Dedifferentiated amniotic fluid mesenchymal stem cell (primary cell): ENCODE data around the gene CCL20.
"Not testable (repeated sequence)": the region's sequence is repeated elsewhere in the genome, so short reads cannot be mapped to it uniquely, and the experiment has no call there.

ENCODE experiments used
- DNase-seq: peaks from one replicate; pipeline ENCODE4 v3.0.0-alpha.2; 2016; ENCODE audit errors: extremely low spot score

Gene CCL20, protein sequence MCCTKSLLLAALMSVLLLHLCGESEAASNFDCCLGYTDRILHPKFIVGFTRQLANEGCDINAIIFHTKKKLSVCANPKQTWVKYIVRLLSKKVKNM

DNA sequence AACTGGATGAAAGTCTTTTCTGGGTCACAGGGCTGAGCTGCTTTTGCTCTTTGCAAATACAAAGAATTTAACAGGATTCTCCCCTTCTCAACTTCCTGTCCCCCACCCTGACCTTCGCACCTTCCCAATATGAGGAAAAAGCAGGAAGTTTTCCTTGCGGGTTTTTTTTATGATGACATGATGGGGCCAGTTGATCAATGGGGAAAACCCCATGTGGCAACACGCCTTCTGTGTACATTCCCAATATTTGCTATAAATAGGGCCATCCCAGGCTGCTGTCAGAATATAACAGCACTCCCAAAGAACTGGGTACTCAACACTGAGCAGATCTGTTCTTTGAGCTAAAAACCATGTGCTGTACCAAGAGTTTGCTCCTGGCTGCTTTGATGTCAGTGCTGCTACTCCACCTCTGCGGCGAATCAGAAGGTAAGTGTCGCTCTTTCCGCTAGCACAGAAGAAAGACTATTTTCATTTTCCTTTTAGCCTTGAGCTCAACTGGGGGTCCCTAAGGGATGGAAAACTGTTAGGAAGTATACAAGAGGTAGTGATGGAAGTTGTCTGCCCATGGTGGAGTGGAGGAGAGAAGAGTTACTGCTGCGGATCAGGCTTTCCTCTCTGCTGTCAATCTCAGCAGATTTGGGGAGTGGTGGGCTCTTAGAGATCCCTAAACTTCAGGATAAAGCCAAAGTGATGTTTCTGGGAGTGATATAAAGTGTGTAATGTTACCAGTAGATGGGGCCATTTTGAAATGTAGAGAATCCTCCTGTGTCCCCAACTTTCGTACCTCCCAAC, at the start of gene CCL20:
TSS of gene CCL20 (plus strand) at position 281 of the 792 bp plus-strand sequence. CDS start at position 351, 70 bp downstream.
- DNase-seq = no peak

DNA sequence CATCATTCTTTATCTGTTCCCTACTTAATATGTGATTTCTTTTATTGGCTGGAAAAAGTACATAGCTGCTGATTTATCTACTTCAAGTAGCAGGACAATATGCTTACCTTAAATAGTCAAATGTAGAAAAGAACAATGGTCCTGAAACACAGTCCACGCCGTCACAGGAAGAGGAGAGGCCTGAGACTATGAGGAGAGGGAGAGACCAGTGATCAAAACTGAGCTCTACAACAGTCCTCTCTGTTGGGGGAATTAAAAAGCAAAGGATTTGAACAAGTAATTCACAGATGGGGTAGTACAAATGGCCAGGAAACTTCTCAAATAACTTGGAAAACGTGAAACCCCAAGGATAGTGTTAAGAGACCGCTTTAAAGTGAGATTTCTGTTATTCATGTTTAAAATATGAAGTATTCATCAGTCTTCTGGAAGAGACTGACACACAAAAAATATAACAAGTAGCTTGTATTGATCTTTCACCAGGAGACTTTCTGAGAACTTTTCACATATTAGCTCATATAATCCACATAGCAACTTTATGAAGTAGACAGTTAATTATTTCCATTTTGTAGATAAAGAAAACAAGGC, 47.8 kb upstream of the CCL20 start:
- DNase-seq = no peak

GRCh38 chr2:227766373-227766883, 47.2 kb upstream of the CCL20 start:
- peak; percentile 67 for DNase-seq

DNA sequence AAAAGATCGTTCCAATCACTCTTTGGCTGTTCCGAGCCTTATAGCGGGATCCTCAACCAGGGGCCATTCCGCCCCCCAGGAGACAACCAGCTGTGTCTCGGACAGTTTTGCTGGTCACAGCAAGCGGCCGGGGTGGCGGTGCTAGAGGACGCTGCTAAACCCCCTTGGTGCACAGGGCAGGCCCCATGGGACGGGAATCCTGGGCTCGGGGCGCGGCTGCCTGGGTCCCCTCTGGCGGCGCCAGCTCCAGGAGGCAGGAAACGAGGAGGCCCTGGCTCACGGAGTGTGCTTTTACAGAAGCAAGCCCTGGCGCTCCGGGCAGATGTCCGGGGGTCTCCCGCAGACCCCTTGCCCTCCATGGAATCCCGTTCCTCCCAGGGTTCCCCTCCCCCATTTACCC, 45.8 kb upstream of the CCL20 start:
- DNase-seq = no peak

DNA sequence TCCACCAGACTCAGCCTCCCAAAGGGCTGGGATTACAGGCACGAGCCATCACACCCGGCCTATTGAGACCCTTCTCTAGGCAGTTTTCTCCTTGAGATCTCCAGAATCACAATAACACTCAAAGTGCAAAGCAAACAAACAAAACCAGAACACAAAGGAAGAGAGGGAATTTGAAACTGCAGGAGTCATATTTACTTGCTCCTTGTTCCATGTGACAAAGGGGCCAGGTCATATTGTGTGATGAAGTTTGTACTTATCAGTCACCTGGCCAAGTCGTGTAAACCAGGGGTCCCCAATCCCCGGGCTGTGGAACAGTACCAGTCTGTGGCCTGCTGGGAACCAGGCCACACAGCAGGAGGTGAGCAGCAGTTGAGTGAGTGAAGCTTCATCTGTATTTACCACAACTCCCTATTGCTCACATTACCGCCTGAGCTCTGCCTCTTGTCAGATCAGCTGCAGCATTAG, 41.4 kb upstream of the CCL20 start:
- no peak for DNase-seq

DNA sequence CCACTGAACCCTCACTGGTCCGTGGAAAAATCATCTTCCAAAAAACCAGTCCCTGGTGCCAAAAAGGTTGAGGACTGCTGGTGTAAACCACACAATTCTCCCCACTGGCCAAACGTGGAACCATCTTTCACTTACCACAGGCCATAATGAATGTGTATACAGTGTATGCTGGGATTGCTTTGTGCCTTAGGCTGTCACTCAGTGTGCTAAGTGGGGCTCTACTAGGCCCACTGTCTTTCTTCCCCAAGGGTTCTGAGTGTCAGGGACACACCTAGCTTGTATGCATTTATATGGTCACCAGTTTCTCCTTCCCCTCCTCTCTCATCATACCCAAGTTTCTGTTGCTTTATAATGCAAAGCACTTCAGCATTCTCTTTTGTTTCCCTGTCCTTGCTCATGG, 40.7 kb upstream of the CCL20 start:
- no peak for DNase-seq

- no peak for DNase-seq
Observed at GRCh38 chr2:227774011-227774624, 39.5 kb upstream of the CCL20 start.

GRCh38 chr2:227774895-227775842, 38.5 kb upstream of the CCL20 start:
- DNase-seq = no peak

- no peak for DNase-seq
Observed at GRCh38 chr2:227780981-227781615, 32.5 kb upstream of the CCL20 start.

DNA sequence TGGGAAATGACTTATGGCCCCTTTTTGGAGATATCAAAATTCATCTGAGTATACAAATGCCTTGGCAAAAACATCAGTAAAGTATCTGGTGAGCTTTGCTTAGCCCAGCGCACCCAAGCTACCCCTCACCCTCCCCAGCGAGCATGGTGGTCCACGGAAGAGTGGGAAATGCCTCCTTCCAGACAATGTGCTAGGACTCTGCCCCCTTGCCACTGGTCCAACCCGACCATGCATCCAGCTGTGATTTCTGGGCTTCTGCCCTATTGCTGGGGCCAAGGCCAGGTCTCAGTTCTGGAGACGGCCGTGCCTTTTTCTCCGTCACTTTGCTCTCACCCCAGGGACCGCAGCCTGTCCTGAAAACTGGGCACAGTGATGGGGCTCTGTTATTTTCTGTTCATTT, 31.8 kb upstream of the CCL20 start:
- no peak for DNase-seq

GRCh38 chr2:227782804-227783203, 30.8 kb upstream of the CCL20 start:
- DNase-seq = no peak

GRCh38 chr2:227783404-227784138, 30.1 kb upstream of the CCL20 start:
- no peak for DNase-seq

DNA sequence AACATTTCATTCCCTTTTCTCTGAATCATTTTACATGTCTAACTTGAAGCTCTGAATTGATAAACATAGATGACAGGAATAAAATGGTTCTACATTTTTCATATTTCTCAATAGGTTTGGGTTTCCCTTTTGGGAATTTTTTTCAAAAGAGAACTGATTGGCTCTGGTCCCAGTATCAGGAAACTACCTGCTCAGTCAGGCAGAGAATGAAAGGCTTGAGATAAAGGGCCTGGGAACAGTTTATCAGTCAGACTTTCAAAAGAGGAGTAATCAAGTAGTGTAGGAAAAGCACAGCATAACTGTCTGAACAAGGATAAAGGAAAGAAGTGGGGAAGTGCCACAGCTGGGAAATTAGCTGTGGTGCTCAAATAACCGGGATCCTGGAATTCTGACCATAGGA, 28.3 kb upstream of the CCL20 start:
- no peak for DNase-seq

DNA sequence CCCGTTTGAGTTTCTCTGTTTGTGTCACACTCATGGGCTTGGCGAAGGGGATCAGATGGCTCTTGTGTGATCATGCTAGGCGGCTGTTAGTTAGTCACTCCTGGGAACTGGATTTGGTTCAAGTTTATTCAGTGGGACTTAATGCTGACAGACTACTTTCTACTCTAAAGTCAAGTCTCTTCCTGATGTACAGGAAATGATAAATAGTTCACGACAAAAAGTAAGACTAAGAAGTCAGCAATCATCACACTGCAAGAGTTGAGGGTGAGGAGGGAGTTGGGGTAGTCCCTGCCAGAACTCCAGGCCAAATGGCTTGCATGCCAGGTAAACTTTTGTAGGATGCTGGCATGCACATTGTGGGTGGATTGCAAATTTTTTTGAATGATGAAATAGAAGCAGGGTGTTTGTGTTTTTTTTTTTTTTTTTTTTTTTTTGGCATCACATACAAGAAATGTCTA, 25.1 kb upstream of the CCL20 start:
- DNase-seq = no peak

DNA sequence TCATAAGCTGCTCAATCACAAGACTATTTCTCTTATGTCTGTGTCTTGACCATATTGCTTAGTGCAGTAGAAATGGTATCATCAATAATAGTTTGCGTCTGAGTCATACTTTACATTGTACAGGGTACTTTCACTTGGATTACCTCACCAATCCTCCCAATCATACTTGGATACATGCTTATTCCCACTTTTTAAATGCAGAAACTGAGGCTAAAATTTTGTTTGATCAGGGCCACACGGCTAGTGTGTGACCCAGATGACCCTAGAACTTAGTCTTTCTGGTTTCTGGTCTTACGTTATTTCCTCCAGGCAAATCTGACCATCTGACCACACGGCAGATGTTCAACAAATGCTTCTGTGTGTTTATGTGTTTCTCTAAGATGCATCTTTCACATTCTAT, 23.8 kb upstream of the CCL20 start:
- no peak for DNase-seq

DNA sequence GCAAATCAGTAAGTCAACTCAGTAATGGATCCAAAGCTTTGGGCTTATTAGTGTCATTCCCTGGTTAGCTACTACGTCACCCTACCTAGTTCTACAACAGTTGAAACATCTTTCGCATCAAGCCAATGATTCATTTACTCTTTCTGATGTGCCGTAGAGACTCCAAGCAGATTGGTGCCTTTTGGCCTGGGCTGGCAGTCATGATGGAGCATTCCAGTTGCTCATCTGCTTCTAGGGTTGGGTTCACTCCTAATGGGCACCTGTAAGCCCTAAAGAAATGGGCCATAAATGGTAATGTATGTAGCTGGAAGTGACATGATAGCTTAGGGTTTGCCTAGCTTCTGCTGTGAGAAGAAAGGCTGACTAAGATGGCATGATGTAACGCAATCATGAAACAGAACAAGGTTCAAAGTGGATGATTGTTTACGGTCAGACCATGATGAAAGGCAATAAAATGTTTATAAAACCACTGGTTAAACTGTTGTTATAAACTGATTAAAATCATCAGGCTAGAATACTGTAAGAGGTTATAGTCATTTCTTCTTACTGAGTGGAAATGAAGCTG, 20.4 kb upstream of the CCL20 start:
- DNase-seq = no peak

DNA sequence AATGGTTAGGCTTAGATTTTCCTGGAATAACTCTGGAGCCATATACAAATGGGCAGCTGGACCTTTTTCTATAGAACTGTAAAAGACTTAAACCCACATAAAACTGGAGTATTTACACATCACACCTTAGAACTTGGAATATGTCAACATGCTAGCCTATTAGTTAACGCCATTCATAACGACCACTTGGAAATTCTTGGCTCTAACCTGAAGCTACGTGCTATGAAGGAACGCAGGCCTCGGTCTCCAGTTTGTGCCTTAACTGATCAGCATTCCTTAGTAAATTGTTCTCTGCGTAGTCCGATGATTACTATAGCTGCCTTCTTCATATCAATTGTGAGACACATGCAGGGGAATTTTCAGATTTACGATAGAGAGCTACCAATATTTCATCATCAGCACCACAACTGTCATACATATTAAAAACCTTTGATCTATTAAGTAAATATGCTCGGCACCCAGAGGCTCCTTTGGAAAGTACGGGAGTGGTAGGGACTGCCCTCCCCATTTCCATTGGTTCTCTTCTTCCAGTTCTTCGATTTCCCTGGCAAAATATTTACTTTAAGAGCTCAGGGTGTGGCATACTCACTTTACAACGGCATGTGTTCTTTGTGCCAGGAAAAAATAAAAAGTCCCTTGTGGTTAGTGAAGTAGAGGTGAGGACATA, 17.5 kb upstream of the CCL20 start:
- DNase-seq = no peak

DNA sequence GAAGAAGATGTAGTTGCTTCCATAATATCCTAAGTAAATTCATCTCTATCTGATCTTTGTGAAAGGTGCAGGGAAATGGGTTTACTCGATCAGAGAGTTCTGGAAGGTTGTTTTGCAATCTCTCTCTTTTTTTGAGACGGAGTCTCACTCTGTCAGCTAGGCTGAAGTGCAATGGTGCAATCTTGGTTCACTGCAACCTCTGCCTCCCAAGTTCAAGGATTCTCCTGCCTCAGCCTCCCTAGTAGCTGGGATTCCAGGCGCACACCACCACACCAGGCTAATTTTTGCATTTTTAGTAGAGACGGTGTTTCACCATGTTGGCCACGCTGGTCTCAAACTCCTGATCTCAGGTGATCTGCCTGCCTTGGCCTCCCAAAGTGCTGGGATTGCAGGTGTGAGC, 16.9 kb upstream of the CCL20 start:
- DNase-seq = not testable (repeated sequence)

DNA sequence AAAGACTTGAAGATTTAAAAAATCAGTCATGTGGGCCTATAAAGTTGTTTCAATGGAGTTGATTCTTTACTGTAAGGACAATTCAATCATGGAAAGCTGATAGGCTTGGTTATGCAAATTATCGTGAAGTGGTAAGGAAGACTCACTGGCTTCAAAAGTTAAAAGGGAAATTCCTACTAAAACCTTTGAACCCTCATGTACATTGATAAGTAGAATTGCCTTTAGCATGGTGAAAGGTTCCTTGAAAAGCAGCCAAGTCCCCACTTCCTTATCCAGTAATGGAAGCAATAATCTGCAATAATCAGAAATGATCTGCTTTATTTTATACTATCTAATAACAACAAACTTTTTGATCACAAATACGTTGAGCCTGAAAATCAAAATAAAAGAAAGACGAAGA, 14.4 kb upstream of the CCL20 start:
- DNase-seq = no peak
